K562 treated with DMSO at 1 percent for 12 hours (cell line): ENCODE measurements around the gene IGF2. TPM values are rescaled to one million over a fixed set of nuclear protein-coding genes. Genes with fewer than 3 reads are reported as not detected.

Experiments used
- total RNA-seq: library from RNA; unstranded; fragments of 300-600 nt; gene quantifications from 2 replicates; pipeline ENCODE4 v1.2.3, GENCODE V29; 2022; ENCODE audit not compliant: insufficient read depth

Gene IGF2, protein sequence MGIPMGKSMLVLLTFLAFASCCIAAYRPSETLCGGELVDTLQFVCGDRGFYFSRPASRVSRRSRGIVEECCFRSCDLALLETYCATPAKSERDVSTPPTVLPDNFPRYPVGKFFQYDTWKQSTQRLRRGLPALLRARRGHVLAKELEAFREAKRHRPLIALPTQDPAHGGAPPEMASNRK
- total RNA-seq = not detected in 2 replicates

DNA sequence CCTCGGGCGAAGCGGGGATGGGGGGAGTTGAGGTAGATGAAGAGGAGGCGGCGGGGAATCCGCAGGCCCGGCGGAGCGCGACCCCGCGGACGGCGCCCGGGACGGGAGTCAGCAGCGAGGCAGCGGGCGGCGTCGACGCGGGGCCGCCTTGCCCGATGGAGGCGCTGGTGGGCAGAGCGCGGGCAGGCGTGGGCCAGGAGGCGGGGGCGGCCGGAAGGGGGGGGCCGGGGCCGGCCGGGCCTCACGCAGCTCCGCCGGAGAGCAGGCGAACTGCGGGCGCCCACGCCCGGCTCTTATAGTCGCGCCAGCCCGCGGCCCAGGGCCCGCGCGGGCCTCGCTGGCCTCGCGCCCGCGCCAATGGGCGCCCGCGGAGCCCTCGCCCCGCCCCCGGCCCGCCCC, at the start of gene IGF2:
IGF2 (minus strand) TSS at position 267 of the 399 bp plus-strand sequence. CDS start 3,866 bp downstream, outside the sequence.

GRCh38 chr11:2171591-2172003, 32.4 kb upstream of the IGF2 start, which contains the start of gene TH:
TSS of gene TH (minus strand) at chr11:2171815. CDS start at chr11:2171786, 29 bp downstream.

DNA sequence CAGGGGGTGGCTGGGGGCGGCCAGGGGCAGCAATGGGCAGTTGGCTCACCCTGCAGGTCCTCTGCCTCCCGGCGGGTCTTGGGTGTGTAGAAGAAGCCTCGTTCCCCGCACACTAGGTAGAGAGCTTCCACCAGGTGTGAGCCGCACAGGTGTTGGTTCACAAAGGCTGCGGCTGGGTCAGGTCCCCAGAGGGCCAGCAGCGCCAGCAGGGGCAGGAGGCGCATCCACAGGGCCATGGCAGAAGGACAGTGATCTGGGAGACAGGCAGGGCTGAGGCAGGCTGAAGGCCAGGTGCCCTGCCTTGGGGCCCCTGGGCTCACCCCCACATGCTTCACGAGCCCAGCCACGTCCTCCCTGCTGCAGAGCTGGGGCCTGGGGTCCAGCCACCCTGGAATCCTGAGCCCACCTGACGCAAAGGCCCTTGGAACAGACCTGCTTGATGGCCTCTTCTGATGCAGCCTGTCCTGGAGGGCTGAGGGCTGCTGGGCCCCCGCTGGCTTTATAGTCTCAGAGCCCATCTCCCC, 21.6 kb upstream of the IGF2 start, which contains the start of gene INS:
INS (minus strand) TSS at position 474 of the 524 bp plus-strand sequence; CDS start at position 236, 238 bp downstream.

Other genes with a start within 250 kb of the IGF2 start
- gene PRR33, start 247.5 kb downstream of the IGF2 start, total RNA-seq = not detected in 2 replicates
- not detected in 2 replicates for gene TNNT3, start 219.7 kb downstream of the IGF2 start, total RNA-seq
- 52.9 and 69.1 TPM in 2 replicates for gene MRPL23, start 192.1 kb downstream of the IGF2 start, total RNA-seq
- 1.2 and 2.0 TPM in 2 replicates for gene H19, start 141.5 kb downstream of the IGF2 start, total RNA-seq
- gene INS, start 21.8 kb upstream of the IGF2 start, total RNA-seq = not detected in 2 replicates
- not detected in 2 replicates for gene TH, start 32.4 kb upstream of the IGF2 start, total RNA-seq
- 0.70 and 0.77 TPM in 2 replicates for gene ASCL2, start 131.2 kb upstream of the IGF2 start, total RNA-seq
- 0.53 TPM in 1 of 2 replicates, not detected in the other for gene C11orf21, start 162.5 kb upstream of the IGF2 start, total RNA-seq
- 0.53 and 1.6 TPM in 2 replicates for gene TSPAN32, start 162.6 kb upstream of the IGF2 start, total RNA-seq
- 194 TPM in 2 replicates for gene CD81, start 237.9 kb upstream of the IGF2 start, total RNA-seq